K562 (cell line): Measurements from ENCODE around the gene GALNT18. TPM values are rescaled to one million over a fixed set of nuclear protein-coding genes. Genes with fewer than 3 reads are reported as not detected.

Source experiments
- ATAC-seq: fragments of 200-7000 bp; cut with Tn5 transposase; 3 replicates; pipeline ENCODE4 v1.9.1; 2020; ENCODE audit warnings: moderate library complexity
- BruUV-seq: library from RNA; stranded (reverse); fragments of 400-500 nt; replicated peaks from 2 replicates; lab custom pipeline; 2021; lab: Mats Ljungman, UMichigan
- CTCF ChIA-PET: fragments of 300-600 bp; formaldehyde crosslinking; extraction: SDS; loops from one replicate; lab custom pipeline; 2021; ENCODE audit warnings: low intra/inter-chr PET ratio; lab: Yijun Ruan, JAX
- POLR2A ChIA-PET: fragments of 300-600, 350-650 bp; sonication (Branson Sonifier 250); formaldehyde crosslinking; extraction: SDS; loops from one replicate; lab custom pipeline; 2021; ENCODE audit warnings: antibody characterized with exemption, inconsistent platforms; lab: Yijun Ruan, JAX
- DNase-seq, 4 experiments: peaks; one replicate each; pipeline versions ENCODE4 v3.0.0 to v3.0.0-alpha.2; 2011 to 2018; ENCODE audit warnings: low spot score in 3 of 4, mixed read lengths in 3 of 4; ENCODE audit errors: extremely low read depth in 1 of 4
- FAIRE-seq: peaks from 2 replicates; lab custom pipeline; 2011; peaks lifted over from hg19 to GRCh38; lab: Jason Lieb, UNC
- H2AFZ ChIP-seq: 2 replicates; pipeline ENCODE4 v1.6.0; 2011; ENCODE audit warnings: low read depth, low read length, control low read depth, inconsistent platforms
- H3K27ac ChIP-seq: fragments of 200-600 bp; 3 replicates; pipeline ENCODE4 v1.8.0; 2011; ENCODE audit warnings: low read depth, mild to moderate bottlenecking, control low read depth, inconsistent platforms, low read length, moderate library complexity, mixed read lengths; ENCODE audit errors: extremely low read depth
- H3K27me3 ChIP-seq, 2 experiments: fragments of 300-600 bp in 1 of 2; 2 replicates in 1 of 2; 3 replicates in 1 of 2; pipeline versions ENCODE4 v1.6.0 to v1.8.0; 2011; ENCODE audit warnings: inconsistent platforms in 2 of 2, low read length in 2 of 2, mild to moderate bottlenecking in 1 of 2, mixed read lengths in 1 of 2, moderate library complexity in 1 of 2; ENCODE audit not compliant: control insufficient read depth in 2 of 2, insufficient read depth in 2 of 2
- H3K36me3 ChIP-seq: fragments of 300-600 bp; 3 replicates; pipeline ENCODE4 v1.8.0; 2011; ENCODE audit warnings: mild to moderate bottlenecking, low read length, inconsistent platforms; ENCODE audit not compliant: control insufficient read depth, insufficient read depth
- H3K4me1 ChIP-seq, 2 experiments: fragments of 200-600 bp in 1 of 2; replicated peaks in 1 of 2; 2 replicates in 1 of 2; 3 replicates in 1 of 2; pipeline versions ENCODE4 v1.5.1 to v1.8.0; 2011; ENCODE audit warnings: inconsistent platforms in 2 of 2, low read length in 2 of 2, mild to moderate bottlenecking in 1 of 2, mixed read lengths in 1 of 2, moderate library complexity in 1 of 2; ENCODE audit not compliant: control insufficient read depth in 2 of 2, insufficient read depth in 2 of 2
- H3K4me2 ChIP-seq: 2 replicates; pipeline ENCODE4 v1.6.1; 2011; ENCODE audit warnings: low read length, control low read depth, inconsistent platforms, mixed read lengths; ENCODE audit not compliant: insufficient read depth
- H3K4me3 ChIP-seq: fragments of 200-600 bp; sonication (generic), shearing (Covaris generic); 2 replicates; pipeline ENCODE4 v1.5.1; 2016; ENCODE audit warnings: control low read depth, inconsistent platforms
- H3K79me2 ChIP-seq: fragments of 200-600 bp; 3 replicates; pipeline ENCODE4 v1.8.0; 2011; ENCODE audit warnings: low read length, inconsistent platforms; ENCODE audit not compliant: control insufficient read depth, insufficient read depth
- H3K9ac ChIP-seq, 2 experiments: 2 replicates each; pipeline versions ENCODE4 v1.6.0 to v1.6.1; 2011; ENCODE audit warnings: low read depth in 2 of 2, low read length in 2 of 2, control low read depth in 1 of 2, inconsistent platforms in 1 of 2, mild to moderate bottlenecking in 1 of 2, mixed read lengths in 1 of 2; ENCODE audit not compliant: insufficient read depth in 1 of 2
- H3K9me1 ChIP-seq: one replicate; pipeline ENCODE4 v1.6.0; 2011; ENCODE audit warnings: inconsistent platforms, mild to moderate bottlenecking, low read length, moderate library complexity; ENCODE audit not compliant: control insufficient read depth, insufficient read depth
- H3K9me3 ChIP-seq: replicated peaks from 2 replicates; pipeline ENCODE4 v1.5.1; 2011; ENCODE audit warnings: low read depth, low read length, inconsistent platforms; ENCODE audit not compliant: control insufficient read depth, insufficient read depth
- H4K20me1 ChIP-seq: replicated peaks from 2 replicates; pipeline ENCODE4 v1.6.1; 2011; ENCODE audit warnings: low read length, inconsistent platforms, mixed read lengths; ENCODE audit not compliant: control insufficient read depth, insufficient read depth
- BACH1 ChIP-seq: fragments of 200-800 bp; sonication (Bioruptor generic); IDR thresholded peaks from 2 replicates; pipeline ENCODE4 v1.6.1; 2016; ENCODE audit warnings: missing genetic modification characterization, missing compliant biosample characterization
- C11orf30 ChIP-seq: fragments of 450-650 bp; IDR thresholded peaks from 2 replicates; pipeline ENCODE4 v1.6.1; 2016; ENCODE audit warnings: low read depth, mild to moderate bottlenecking
- HDAC1 ChIP-seq, 2 experiments: fragments of 450-650 bp; IDR thresholded peaks; 2 replicates each; pipeline ENCODE4 v1.6.1; 2016 to 2017; ENCODE audit warnings: inconsistent platforms in 1 of 2, mild to moderate bottlenecking in 1 of 2, moderate library complexity in 1 of 2
- HDAC6 ChIP-seq: IDR thresholded peaks from 2 replicates; pipeline ENCODE4 v1.6.1; 2012; ENCODE audit warnings: low read depth, mild to moderate bottlenecking, control low read depth, inconsistent platforms, low read length, moderate library complexity
- HNRNPH1 ChIP-seq: fragments of 200-400 bp; formaldehyde crosslinking; optimal IDR thresholded peaks from 2 replicates; pipeline ENCODE3; 2017; ENCODE audit warnings: low read depth, mild to moderate bottlenecking, low read length, moderate library complexity
- KDM4B ChIP-seq, 2 experiments: fragments of 450-650 bp in 1 of 2; sonication (generic) in 1 of 2; IDR thresholded peaks; 2 replicates each; pipeline ENCODE4 v1.6.1; 2016 to 2017; ENCODE audit warnings: borderline replicate concordance in 2 of 2, antibody characterized with exemption in 1 of 2, low read depth in 1 of 2, mild to moderate bottlenecking in 1 of 2
- KLF6 ChIP-seq: fragments of 250-450 bp; sonication (Bioruptor Pico); IDR thresholded peaks from 2 replicates; pipeline ENCODE4 v1.4.0; 2020; ENCODE audit warnings: mild to moderate bottlenecking, moderate library complexity, borderline replicate concordance
- RAD21 ChIP-seq, 2 experiments: fragments of 250-450 bp in 1 of 2; fragments of 450-650 bp in 1 of 2; sonication (Bioruptor Pico) in 1 of 2; formaldehyde crosslinking in 1 of 2; IDR thresholded peaks in 1 of 2; conservative IDR thresholded peaks in 1 of 2; 2 replicates each; pipeline versions ENCODE4 v1.4.0 to v1.8.0; 2020 to 2022; ENCODE audit warnings: mild to moderate bottlenecking in 2 of 2, moderate library complexity in 1 of 2
- SMAD1 ChIP-seq: fragments of 150-350 bp; IDR thresholded peaks from 2 replicates; pipeline ENCODE4 v1.6.1; 2014; ENCODE audit warnings: low read length, low read depth; ENCODE audit not compliant: partially characterized antibody
- SMC3 ChIP-seq: conservative IDR thresholded peaks from 2 replicates; pipeline ENCODE4 v1.6.1; 2011; ENCODE audit warnings: low read depth, low read length, improper control_type of control experiment; ENCODE audit not compliant: insufficient read depth
- TBL1XR1 ChIP-seq, 2 experiments: IDR thresholded peaks; 2 replicates each; pipeline ENCODE4 v1.6.1; 2012; ENCODE audit warnings: improper control_type of control experiment in 2 of 2, low read length in 2 of 2, mild to moderate bottlenecking in 1 of 2
- ZNF143 ChIP-seq: sonication (generic); formaldehyde crosslinking; IDR thresholded peaks from 2 replicates; pipeline ENCODE4 v1.9.0; 2022; ENCODE audit warnings: mild to moderate bottlenecking, missing genetic modification reagents
- WGBS: fragments of 100-300 bp; shearing (Covaris generic); methylation state at CpG from one replicate; pipeline ENCODE4 v1.1.6; 2016; ENCODE audit warnings: low coverage, mixed read lengths; ENCODE audit not compliant: insufficient coverage; ENCODE audit errors: missing lambda C conversion rate; 5-methylcytosine and 5-hydroxymethylcytosine counted together
- in situ Hi-C: fragments of 300-500 bp; cut with MboI; formaldehyde crosslinking; loops from 4 replicates; pipeline ENCODE4 v1.15.0; 2018; ENCODE audit warnings: inconsistent platforms, mixed read lengths
- intact Hi-C: fragments of 100-400 bp; cut with micrococcal nuclease; formaldehyde crosslinking; loops from 2 replicates; pipeline ENCODE4 v1.14.2; 2022
- polyA plus RNA-seq, 8 experiments: library from polyadenylated mRNA; depleted of rRNA in 4 of 8; stranded (reverse) in 5 of 8; unstranded in 3 of 8; fragments of >200 nt; fragmentation: Nextera tagmentation in 2 of 8; fragmentation: Illumina TruSeq in 1 of 8; extraction: Ambion mirVana in 2 of 8; extraction: Trizol in 1 of 8; gene quantifications; 2 replicates each; pipeline versions ENCODE4 v1.2.1 to v1.2.3, GENCODE V29; 2011 to 2014; ENCODE audit warnings: inconsistent platforms in 1 of 8, missing spikeins in 1 of 8
- total RNA-seq, 7 experiments: library from RNA; depleted of rRNA in 6 of 7; stranded (reverse); fragments of >200 nt in 6 of 7; fragmentation: Illumina TruSeq in 2 of 7; extraction: Trizol in 2 of 7; gene quantifications; 2 replicates each; pipeline versions ENCODE4 v1.2.1 to v1.2.3, GENCODE V29; 2011 to 2021; ENCODE audit warnings: low replicate concordance in 1 of 7
- TF ChIP-seq, protein P1 (sequence below), 2 experiments: fragments of 450-650 bp in 1 of 2; sonication (generic) in 1 of 2; formaldehyde crosslinking in 1 of 2; IDR thresholded peaks; 2 replicates each; pipeline versions ENCODE4 v1.7.1 to v1.9.0; 2016 to 2022; ENCODE audit warnings: inconsistent platforms in 1 of 2, mild to moderate bottlenecking in 1 of 2, missing genetic modification reagents in 1 of 2

The GALNT18 gene
- total and polyA plus RNA-seq, 9 of the 15 experiments (the other 6 are each of a cell fraction or from before 2014, with no cell fraction given), result not detected

GRCh38 chr11:11400635-11401232 lies 221.1 kb downstream of the GALNT18 start:
- Histone ChIP-seq H3K27me3 (peaks cover 12 to 27% of the 10 kb centered on the region in 2 experiments; a peak in 3 of 5 replicates), H3K27ac (no peak overlapping the region), H3K9ac (no peak overlapping the region), H3K4me3 (no peak overlapping the region), H3K4me1 (no peaks in the 10 kb centered on the region), H4K20me1 (peaks cover 7% of the 10 kb centered on the region; the same call in 1 of the 2 replicates), H3K9me1 (no peaks in the 10 kb centered on the region), H3K9me3 (no peaks in the 10 kb centered on the region), H3K4me2 (no peak overlapping the region), H3K36me3 (no peaks in the 10 kb centered on the region), H3K79me2 (no peaks in the 10 kb centered on the region), H2AFZ (no peak overlapping the region)
- POLR2A ChIA-PET, result interaction anchor here (0.7 kb wide), 1 partner anchor 387 kb away, joined by 3 read pairs; no protein-coding TSS in a partner anchor
- in situ Hi-C loops, result no loop called here
- ATAC-seq, result peak; percentile 72; the same call in 2 of the 3 replicates
- BruUV-seq, result no TSS peak
- CTCF ChIA-PET, result no interaction called here
- WGBS, result 2% methylated on average over 9 of the region's 9 CpGs
- DNase-seq, result peak; percentile 29 to 40 (median 33)
- FAIRE-seq, result no peak
- intact Hi-C loops, result loop anchor here (2.0 kb wide), 1 partner anchor 386 kb away; no protein-coding TSS in a partner anchor
- no peak for TF ChIP-seq TBL1XR1 (IDR thresholded peaks at IDR 0.05; ENCODE audit: low read length in 2 of 2)
- TF ChIP-seq SMC3, result 0 out of 2 replicates have a peak, but pooled peaks have one; percentile 19
- TF ChIP-seq, protein P1, sequence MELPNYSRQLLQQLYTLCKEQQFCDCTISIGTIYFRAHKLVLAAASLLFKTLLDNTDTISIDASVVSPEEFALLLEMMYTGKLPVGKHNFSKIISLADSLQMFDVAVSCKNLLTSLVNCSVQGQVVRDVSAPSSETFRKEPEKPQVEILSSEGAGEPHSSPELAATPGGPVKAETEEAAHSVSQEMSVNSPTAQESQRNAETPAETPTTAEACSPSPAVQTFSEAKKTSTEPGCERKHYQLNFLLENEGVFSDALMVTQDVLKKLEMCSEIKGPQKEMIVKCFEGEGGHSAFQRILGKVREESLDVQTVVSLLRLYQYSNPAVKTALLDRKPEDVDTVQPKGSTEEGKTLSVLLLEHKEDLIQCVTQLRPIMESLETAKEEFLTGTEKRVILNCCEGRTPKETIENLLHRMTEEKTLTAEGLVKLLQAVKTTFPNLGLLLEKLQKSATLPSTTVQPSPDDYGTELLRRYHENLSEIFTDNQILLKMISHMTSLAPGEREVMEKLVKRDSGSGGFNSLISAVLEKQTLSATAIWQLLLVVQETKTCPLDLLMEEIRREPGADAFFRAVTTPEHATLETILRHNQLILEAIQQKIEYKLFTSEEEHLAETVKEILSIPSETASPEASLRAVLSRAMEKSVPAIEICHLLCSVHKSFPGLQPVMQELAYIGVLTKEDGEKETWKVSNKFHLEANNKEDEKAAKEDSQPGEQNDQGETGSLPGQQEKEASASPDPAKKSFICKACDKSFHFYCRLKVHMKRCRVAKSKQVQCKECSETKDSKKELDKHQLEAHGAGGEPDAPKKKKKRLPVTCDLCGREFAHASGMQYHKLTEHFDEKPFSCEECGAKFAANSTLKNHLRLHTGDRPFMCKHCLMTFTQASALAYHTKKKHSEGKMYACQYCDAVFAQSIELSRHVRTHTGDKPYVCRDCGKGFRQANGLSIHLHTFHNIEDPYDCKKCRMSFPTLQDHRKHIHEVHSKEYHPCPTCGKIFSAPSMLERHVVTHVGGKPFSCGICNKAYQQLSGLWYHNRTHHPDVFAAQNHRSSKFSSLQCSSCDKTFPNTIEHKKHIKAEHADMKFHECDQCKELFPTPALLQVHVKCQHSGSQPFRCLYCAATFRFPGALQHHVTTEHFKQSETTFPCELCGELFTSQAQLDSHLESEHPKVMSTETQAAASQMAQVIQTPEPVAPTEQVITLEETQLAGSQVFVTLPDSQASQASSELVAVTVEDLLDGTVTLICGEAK (IDR thresholded peaks at IDR 0.05), result no peak
- TF ChIP-seq, protein P1 (CRISPR knock-in tag; IDR thresholded peaks at IDR 0.05), result no peak
- TF ChIP-seq C11orf30, result no peak
- TF ChIP-seq SMAD1, result no peak
- TF ChIP-seq HNRNPH1, result no peak
- no peak for TF ChIP-seq ZNF143 (CRISPR knock-in tag)
- TF ChIP-seq HDAC6, result no peak
- no peak for TF ChIP-seq KDM4B (IDR thresholded peaks at IDR 0.05; ENCODE audit: borderline replicate concordance in 2 of 2, low read depth in 1 of 2)
- no peak for TF ChIP-seq BACH1 (tag)
- peak; percentile 31 to 58 for TF ChIP-seq RAD21 (CRISPR knock-in tag; conservative IDR thresholded peaks at IDR 0.05 in 1 of 2, IDR thresholded peaks at IDR 0.05 in 1 of 2)
- TF ChIP-seq HDAC1 (IDR thresholded peaks at IDR 0.05), result no peak
- no peak for TF ChIP-seq KLF6
